GM18505 (cell line): ENCODE data around the gene KCNJ6.
"Not testable (repeated sequence)": the region's sequence is repeated elsewhere in the genome, so short reads cannot be mapped to it uniquely, and the experiment has no call there.

Experiments used
- ATAC-seq: cut with Tn5 transposase; IDR thresholded peaks from one replicate; pipeline ENCODE4 v1.9.1; 2021; ENCODE audit not compliant: unreplicated experiment
- POLR2A ChIP-seq: IDR thresholded peaks from 4 replicates; pipeline ENCODE4 v1.6.1; 2011; ENCODE audit warnings: borderline replicate concordance; ENCODE audit not compliant: insufficient read depth, insufficient read length; ENCODE audit errors: extremely low read depth

The KCNJ6 gene

GRCh38 chr21:37684115-37684493 lies 232.2 kb downstream of the KCNJ6 start:
- ATAC-seq: no peak
- no peak for TF ChIP-seq POLR2A

- no peak for ATAC-seq
- no peak for TF ChIP-seq POLR2A
Observed at GRCh38 chr21:37683396-37684114, 232.7 kb downstream of the KCNJ6 start.

GRCh38 chr21:37682966-37683365 lies 233.3 kb downstream of the KCNJ6 start:
- TF ChIP-seq POLR2A: no peak
- ATAC-seq: no peak

- ATAC-seq: no peak
- no peak for TF ChIP-seq POLR2A
Observed at GRCh38 chr21:37677006-37677405, 239.3 kb downstream of the KCNJ6 start.

- no peak for ATAC-seq
- no peak for TF ChIP-seq POLR2A
Observed at GRCh38 chr21:37675202-37675801, 241.0 kb downstream of the KCNJ6 start.

- no peak for TF ChIP-seq POLR2A
- no peak for ATAC-seq
Observed at GRCh38 chr21:37673801-37674575, 242.3 kb downstream of the KCNJ6 start.

- TF ChIP-seq POLR2A: no peak
- no peak for ATAC-seq
Observed at GRCh38 chr21:37671381-37671780, 244.9 kb downstream of the KCNJ6 start.

- no peak for TF ChIP-seq POLR2A
- no peak for ATAC-seq
Observed at GRCh38 chr21:37670883-37671282, 245.4 kb downstream of the KCNJ6 start.

GRCh38 chr21:37669249-37669648 lies 247.0 kb downstream of the KCNJ6 start:
- TF ChIP-seq POLR2A: no peak
- ATAC-seq: no peak

- TF ChIP-seq POLR2A: no peak
- no peak for ATAC-seq
Observed at GRCh38 chr21:37668462-37669239, 247.6 kb downstream of the KCNJ6 start.

GRCh38 chr21:37667380-37667779 lies 248.9 kb downstream of the KCNJ6 start:
- no peak for ATAC-seq
- no peak for TF ChIP-seq POLR2A

GRCh38 chr21:37665230-37666024 lies 250.8 kb downstream of the KCNJ6 start:
- no peak for TF ChIP-seq POLR2A
- ATAC-seq: no peak

- not testable (repeated sequence) for ATAC-seq
Observed at GRCh38 chr21:37662227-37662626, 254.0 kb downstream of the KCNJ6 start.

GRCh38 chr21:37660709-37661108 lies 255.5 kb downstream of the KCNJ6 start:
- no peak for TF ChIP-seq POLR2A
- no peak for ATAC-seq
